Activated CD4-positive, alpha-beta T cell treated with anti-CD3 and anti-CD28 coated beads, Interleukin-10, Interleukin-2, amounts not matched to agents 100 ng/mL and 50 ng/mL, durations not matched to agents 16 hours and 8 hours (primary cell): ENCODE data around the gene RPL36.

Source experiments
- DNase-seq: peaks from one replicate; pipeline ENCODE4 v3.0.0-alpha.2; 2020

Gene RPL36

DNA sequence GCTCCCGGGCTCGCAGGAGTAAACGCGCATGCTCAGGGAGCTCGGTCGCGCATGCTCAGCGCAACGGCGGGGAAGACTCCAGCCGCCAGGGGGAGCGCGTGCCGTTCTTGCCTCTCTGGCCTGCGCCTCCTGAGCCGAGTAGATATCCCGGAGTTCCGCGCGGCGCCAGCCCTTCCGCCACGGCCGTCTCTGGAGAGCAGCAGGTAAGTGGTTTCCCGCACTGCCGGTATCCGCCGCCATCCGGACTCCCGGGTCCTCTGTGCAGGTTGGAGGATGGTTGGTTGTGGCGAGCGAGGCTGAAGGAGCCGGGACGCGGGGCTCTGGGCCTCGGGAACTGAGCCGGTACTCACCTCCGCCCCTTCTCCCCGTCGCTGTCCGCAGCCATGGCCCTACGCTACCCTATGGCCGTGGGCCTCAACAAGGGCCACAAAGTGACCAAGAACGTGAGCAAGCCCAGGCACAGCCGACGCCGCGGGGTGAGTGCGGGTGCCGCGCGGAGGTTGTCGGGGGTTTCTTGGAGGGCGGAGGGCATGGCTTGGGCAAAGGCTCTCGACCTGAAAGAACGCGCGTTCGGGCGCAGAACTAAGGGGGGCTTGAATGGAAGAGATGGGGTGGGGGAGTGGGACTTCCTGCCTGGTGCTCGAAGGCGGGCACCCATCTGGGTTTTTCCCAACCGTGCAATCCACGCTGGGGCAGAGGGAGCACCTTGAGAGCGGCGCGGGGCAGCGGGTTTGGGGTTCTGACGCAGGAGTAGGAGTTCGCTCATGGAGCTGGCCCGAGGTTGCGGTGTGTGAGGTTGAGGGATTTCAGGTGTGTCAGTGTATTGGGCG lies at the start of gene RPL36:
Gene RPL36 (plus strand): TSS at position 171 of the 830 bp plus-strand sequence. CDS start 213 bp downstream, at position 384.
- DNase-seq = peak; percentile 99

- DNase-seq = no peak
These were observed 48.9 kb upstream of the RPL36 start for GRCh38 chr19:5641171-5641570.

- DNase-seq = no peak
These were observed 47.9 kb upstream of the RPL36 start for GRCh38 chr19:5642204-5642603.

DNA sequence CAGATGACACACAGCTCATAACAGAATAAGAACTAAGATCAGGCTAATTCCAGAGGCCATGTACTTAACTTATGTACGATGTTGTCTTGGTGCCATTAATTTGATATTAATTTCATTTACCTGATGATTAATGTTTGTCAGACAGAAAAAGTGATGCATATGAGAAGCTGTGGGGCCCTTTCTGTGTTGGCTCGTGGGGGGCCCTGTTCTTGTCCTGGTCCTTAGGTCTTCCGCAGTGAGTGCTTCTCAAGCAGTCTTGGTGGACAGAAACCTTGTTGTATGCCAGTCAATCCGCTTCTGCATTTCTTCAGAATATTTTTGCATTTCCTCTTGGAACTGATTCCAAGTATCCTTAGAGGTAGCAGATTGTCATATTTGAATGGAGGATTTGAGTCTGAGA lies 47.0 kb upstream of the RPL36 start:
- DNase-seq = no peak

GRCh38 chr19:5644037-5644436 lies 46.1 kb upstream of the RPL36 start:
- DNase-seq = no peak

DNA sequence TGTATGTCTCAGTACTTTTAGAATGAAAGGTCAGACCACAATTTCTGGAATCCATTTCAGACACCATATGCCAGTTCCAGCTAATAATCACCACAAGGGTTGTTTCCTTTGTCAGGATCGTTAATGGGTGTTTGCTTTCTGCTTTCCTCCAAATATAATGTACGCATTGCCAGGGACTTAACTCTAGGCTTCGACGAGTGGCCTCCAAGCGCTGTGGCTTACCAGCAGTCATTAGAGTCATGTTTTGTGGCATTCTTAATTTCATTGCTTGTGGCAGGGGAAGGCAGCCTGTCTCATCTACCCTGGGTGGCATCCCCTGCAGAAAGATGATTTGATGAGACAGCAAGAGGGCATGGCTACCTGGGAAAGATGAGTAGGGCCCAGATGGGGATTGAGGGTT lies 44.7 kb upstream of the RPL36 start:
- no peak for DNase-seq

DNA sequence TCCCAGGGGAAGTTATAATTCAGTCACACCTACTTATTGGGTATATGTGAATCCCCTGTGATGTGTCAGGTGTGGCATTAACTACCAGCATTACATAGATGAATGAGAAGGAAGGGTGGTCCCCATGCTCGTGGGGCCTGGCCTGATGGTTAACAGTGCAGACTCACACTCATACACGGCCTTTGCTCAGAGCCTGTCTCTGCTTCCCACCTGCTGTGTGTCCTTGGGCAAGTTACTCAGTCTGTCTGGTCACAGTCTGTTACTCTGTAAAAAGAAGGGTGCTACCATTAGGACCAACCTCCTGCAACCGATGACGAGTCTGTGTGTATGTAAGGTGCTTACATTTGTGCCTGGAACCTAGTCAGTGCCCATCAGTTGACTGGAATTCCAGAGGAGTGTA lies 43.4 kb upstream of the RPL36 start:
- no peak for DNase-seq

DNA sequence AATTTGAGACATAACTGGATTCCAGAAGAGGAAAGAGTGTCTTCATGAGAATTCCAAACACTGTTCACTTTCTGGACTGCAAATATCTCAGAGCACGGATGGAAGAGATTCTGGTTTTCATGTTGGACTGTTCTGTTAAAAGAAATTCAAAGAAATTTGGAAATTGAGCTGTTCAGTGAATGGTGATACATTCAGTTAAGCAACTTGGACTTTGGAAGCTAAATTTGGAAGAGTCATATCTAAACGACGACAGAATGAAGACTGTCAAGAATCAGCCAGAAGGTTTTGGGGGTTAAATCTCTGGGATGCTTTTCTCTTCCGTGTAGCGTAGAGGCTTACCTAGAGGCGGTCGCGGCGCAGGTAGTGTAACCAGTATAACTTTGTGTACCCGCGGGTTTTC lies 41.6 kb upstream of the RPL36 start:
- DNase-seq = no peak

GRCh38 chr19:5651361-5651760 lies 38.7 kb upstream of the RPL36 start:
- no peak for DNase-seq

- no peak for DNase-seq
These were observed 37.8 kb upstream of the RPL36 start for GRCh38 chr19:5652261-5652660.

- DNase-seq = no peak
These were observed 35.2 kb upstream of the RPL36 start for GRCh38 chr19:5654931-5655330.

DNA sequence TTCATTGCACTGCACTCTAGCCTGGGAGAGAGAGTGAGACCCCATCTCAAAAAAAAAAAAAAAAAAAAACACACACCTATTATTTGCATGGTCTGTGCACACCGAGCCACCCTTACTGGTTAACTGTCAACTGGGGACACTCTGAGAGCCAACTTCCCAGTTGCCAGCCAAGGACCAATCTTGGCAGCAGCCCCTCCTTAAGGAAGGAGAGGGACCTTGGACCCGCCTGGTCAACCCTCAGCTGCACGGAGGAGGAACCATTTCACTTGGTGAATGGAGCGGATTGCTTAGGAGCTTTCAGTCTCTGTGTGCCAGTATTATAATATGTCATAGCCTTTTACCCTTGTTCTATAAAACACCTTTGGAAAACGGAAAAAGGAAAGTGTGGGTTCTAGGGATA lies 34.7 kb upstream of the RPL36 start:
- no peak for DNase-seq

DNA sequence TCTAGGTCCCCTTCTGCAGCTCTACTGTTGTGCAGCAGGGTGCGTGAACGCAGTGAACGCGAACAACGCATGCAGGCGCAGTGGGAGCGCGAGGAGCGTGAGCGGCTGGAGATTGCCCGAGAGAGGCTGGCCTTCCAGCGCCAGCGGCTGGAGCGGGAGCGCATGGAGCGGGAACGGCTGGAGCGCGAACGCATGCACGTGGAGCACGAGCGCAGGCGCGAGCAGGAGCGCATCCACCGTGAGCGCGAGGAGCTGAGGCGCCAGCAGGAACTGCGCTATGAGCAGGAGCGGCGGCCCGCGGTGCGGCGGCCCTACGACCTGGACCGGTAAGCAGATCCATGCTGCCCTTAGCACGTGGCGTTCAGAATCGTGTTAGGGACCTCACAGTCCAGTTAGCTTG lies 28.6 kb upstream of the RPL36 start:
- DNase-seq = no peak

GRCh38 chr19:5663904-5664303 lies 26.2 kb upstream of the RPL36 start:
- no peak for DNase-seq

DNA sequence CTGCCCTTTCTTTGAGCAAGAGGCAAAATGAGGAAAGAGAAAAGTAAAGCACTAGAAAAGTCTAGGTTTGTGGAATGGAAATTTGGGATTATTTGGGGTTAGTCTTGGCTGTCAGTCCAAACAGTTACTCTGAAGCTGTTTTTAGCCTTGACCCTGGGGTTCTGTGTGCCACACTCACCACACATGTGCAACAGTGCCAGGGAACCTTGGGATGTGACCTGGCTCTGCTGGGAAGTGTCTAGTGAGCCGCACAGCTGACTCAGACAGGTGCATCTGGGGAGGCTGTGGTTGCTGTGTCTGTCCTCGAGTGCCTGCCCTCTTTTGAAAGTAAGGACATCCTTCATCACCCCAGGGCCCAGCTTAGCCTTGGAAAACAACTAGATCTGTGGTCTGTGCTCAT lies 25.6 kb upstream of the RPL36 start:
- DNase-seq = no peak

DNA sequence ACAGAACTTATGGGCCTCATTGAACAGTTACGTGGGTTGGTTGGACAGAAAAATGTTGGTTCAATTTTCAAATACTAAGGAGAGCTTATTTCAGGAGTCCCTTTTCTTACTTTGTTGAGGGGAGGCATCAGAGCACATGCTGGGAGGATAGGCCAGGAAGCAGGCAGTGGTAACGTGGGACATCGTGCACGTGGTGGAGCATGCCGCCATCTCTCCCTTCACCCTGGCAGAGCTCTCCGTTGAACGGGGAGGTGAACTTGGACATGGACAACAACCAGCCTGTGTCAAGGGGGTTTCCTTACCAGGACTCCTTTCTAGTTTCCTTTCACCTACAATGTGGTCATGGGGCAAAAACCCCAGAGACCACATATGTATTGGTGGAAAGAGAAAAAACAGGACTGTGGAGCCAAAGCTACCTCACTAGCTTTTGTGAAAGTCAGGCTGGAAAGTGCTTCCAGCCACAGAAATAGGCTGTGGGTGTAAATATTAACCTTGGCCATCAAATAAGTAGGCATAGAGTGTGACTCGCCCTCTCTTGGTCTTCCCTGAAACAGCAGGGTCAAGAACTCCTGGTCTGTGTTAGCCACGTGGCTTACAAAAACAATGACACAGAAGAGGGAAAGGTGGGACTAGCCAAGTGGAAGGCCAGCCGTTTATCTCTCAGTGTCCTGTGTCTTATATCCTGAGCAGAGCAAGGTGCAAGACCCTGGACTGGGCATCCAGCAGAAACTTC lies 24.1 kb upstream of the RPL36 start:
- DNase-seq = no peak

GRCh38 chr19:5666921-5667610 lies 23.0 kb upstream of the RPL36 start:
- DNase-seq = no peak

GRCh38 chr19:5667751-5668271 lies 22.3 kb upstream of the RPL36 start:
- DNase-seq = no peak

DNA sequence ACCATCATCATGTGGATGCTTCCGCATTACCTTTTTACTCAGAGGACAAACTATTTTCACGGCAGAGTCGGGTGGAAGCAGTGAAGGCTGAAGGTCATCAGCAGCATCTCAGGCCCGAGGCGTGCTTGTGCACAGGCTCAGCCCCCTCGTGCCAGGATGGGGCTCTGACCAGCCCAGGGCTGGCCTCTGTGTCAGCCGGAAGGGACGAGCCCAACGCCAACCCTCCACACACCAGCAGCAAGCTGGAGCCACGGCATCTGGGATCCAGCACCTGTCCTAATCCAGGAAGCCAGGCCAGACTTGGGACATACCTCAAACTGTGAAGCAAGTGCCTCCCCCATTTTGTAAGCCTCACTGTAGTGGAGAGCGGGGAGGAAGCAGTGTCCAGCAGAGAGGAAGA lies 20.9 kb upstream of the RPL36 start:
- DNase-seq = no peak

- no peak for DNase-seq
These were observed 18.5 kb upstream of the RPL36 start for GRCh38 chr19:5671600-5671999.

DNA sequence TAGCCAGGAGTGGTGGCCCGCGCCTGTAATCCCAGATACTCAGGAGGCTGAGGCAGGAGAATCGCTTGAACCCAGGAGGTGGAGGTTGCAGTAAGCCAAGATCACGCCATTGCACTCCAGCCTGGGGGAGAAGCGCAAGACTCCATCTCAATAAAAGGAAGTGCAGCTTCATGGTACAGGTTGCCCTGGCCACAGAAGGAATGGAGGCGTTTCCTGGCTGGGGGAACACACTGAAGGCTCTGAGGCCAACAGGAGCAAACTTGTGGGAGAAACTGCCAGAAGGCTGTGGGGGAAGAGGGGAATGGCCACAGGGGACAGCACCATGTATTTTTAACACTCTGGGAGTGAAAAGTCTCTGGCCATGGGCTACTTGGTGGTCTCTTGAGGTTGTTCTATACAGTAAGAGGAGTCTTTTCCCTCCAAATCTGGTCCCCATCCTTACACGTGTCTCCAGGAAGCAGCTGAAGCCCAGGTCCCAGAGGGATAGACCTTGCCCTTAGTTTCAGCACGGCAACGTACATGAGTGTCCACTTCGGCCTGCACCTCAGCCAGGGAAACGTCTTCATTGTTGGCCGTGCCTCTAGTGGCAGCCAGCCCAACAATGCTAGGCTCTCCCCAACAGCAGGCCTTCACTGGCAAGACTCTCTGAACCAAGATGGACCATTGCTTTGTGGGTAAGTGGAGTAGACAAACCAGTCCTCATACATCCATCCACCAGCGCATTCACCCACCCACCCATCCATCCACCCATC lies 17.2 kb upstream of the RPL36 start:
- no peak for DNase-seq

GRCh38 chr19:5673752-5674151 lies 16.3 kb upstream of the RPL36 start:
- no peak for DNase-seq

DNA sequence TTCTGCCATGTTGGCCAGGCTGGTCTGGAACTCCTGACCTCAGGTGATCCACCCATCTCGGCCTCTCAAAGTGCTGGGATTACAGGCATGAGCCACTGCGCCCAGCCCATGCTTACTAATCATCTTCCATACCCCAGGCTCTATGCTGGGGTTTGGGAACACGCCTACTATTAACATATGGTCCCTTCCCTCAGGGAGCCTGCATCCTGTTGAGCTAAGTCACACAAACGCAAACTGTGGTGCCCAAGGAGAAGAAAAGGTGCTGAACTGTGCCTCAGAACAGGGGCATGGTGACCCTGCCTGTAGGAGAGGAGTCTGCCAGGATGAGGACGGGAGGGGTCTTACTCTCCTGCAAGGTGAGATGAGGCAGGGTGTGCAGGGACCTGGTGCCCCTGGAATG lies 15.4 kb upstream of the RPL36 start:
- no peak for DNase-seq
